H1 (cell line): ENCODE measurements around the gene LIG4.

Experiments
- EGR1 ChIP-seq: IDR thresholded peaks from 2 replicates; pipeline ENCODE4 v1.6.1; 2011; ENCODE audit warnings: low read depth, low read length, borderline replicate concordance
- EZH2 ChIP-seq: fragments of 200-600 bp; sonication (generic); IDR thresholded peaks from 2 replicates; pipeline ENCODE4 v1.7.1; 2012; ENCODE audit warnings: low read depth, mild to moderate bottlenecking, moderate library complexity, low read length, inconsistent platforms; ENCODE audit not compliant: severe bottlenecking
- HDAC6 ChIP-seq: IDR thresholded peaks from one replicate; pipeline ENCODE4 v1.7.1; 2012; ENCODE audit warnings: low read depth, mild to moderate bottlenecking, inconsistent platforms, low read length, moderate library complexity
- POLR2A ChIP-seq, 2 experiments: IDR thresholded peaks; 1 replicate in 1 of 2; 2 replicates in 1 of 2; pipeline ENCODE4 v1.6.1; 2011; ENCODE audit warnings: low read depth in 2 of 2, low read length in 2 of 2, mild to moderate bottlenecking in 2 of 2; ENCODE audit errors: control extremely low read depth in 1 of 2
- TEAD4 ChIP-seq: IDR thresholded peaks from 2 replicates; pipeline ENCODE4 v1.6.1; 2012; ENCODE audit warnings: low read depth, low read length, inconsistent platforms, mixed read lengths
- TF ChIP-seq, protein P1 (sequence below): IDR thresholded peaks from 2 replicates; pipeline ENCODE4 v1.6.1; 2011; ENCODE audit warnings: low read depth, mild to moderate bottlenecking, low read length; ENCODE audit not compliant: insufficient read depth
- TF ChIP-seq, protein P2 (sequence below): IDR thresholded peaks from 2 replicates; pipeline ENCODE4 v1.6.1; 2012; ENCODE audit warnings: low read length, inconsistent platforms
- TF ChIP-seq, protein P3 (sequence below), 3 experiments: IDR thresholded peaks; 1 replicate in 2 of 3; 2 replicates in 1 of 3; pipeline versions ENCODE4 v1.5.1 to v1.6.1; 2011; ENCODE audit warnings: low read length in 3 of 3, mild to moderate bottlenecking in 3 of 3, inconsistent platforms in 2 of 3, low read depth in 1 of 3, moderate library complexity in 1 of 3; ENCODE audit not compliant: insufficient read depth in 1 of 3; ENCODE audit errors: control extremely low read depth in 1 of 3

DNA sequence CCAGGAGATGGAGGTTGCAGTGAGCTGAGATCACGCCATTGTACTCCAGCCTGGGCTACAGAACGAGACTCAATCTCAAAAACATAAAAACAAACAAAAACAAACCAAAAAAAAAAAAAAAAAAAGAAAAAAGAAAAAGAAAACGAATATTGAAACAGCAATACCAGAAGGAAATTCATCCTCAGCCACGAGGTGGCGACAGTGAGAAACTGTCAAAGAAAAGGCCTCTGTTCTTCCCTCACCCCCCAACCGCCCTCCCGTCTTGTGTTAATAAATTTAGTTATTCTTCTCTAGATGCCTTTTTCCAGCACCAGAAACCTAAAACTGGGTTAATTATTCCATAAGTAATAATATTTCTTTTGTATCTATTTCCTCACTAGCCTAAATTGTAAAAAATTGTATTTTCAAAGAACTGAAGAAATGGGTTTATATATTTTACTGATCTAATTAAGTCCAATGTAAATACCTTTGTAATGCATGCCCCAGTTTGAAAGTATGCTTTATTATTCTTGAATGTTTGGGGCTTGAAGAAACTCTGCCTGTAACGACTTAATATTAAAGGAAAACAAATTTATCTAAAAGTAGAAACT, 38.6 kb downstream of the LIG4 start:
- TF ChIP-seq HDAC6 (no peak), EGR1 (no peak), TEAD4 (no peak), EZH2 (no peak), POLR2A (IDR thresholded peaks at IDR 0.05; ENCODE audit: control extremely low read depth in 1 of 2, low read depth in 2 of 2, low read length in 2 of 2) (no peak)
- TF ChIP-seq, protein P1, sequence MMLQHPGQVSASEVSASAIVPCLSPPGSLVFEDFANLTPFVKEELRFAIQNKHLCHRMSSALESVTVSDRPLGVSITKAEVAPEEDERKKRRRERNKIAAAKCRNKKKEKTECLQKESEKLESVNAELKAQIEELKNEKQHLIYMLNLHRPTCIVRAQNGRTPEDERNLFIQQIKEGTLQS: no peak
- TF ChIP-seq, protein P2, sequence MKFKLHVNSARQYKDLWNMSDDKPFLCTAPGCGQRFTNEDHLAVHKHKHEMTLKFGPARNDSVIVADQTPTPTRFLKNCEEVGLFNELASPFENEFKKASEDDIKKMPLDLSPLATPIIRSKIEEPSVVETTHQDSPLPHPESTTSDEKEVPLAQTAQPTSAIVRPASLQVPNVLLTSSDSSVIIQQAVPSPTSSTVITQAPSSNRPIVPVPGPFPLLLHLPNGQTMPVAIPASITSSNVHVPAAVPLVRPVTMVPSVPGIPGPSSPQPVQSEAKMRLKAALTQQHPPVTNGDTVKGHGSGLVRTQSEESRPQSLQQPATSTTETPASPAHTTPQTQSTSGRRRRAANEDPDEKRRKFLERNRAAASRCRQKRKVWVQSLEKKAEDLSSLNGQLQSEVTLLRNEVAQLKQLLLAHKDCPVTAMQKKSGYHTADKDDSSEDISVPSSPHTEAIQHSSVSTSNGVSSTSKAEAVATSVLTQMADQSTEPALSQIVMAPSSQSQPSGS: no peak
- TF ChIP-seq, protein P3, sequence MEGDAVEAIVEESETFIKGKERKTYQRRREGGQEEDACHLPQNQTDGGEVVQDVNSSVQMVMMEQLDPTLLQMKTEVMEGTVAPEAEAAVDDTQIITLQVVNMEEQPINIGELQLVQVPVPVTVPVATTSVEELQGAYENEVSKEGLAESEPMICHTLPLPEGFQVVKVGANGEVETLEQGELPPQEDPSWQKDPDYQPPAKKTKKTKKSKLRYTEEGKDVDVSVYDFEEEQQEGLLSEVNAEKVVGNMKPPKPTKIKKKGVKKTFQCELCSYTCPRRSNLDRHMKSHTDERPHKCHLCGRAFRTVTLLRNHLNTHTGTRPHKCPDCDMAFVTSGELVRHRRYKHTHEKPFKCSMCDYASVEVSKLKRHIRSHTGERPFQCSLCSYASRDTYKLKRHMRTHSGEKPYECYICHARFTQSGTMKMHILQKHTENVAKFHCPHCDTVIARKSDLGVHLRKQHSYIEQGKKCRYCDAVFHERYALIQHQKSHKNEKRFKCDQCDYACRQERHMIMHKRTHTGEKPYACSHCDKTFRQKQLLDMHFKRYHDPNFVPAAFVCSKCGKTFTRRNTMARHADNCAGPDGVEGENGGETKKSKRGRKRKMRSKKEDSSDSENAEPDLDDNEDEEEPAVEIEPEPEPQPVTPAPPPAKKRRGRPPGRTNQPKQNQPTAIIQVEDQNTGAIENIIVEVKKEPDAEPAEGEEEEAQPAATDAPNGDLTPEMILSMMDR (IDR thresholded peaks at IDR 0.05; ENCODE audit: control extremely low read depth in 1 of 3, insufficient read depth in 1 of 3, low read depth in 1 of 3, low read length in 3 of 3): peak; percentile 20 to 50 (median 41); a peak in 3 of 4 replicates
